ENCODE measurements around the gene PBX1. TPM values are rescaled to one million over a fixed set of nuclear protein-coding genes. Genes with fewer than 3 reads are reported as not detected.

Gene PBX1
- total RNA-seq, 1 experiment from 2014 or later: 9.8 TPM

GRCh38 chr1:164671323-164671965 is 112.5 kb downstream of the PBX1 start:
- peaks cover 14% of the 10 kb centered on the region for H3K4me1 ChIP-seq (ENCODE audit: insufficient read depth, low read length)
- intact Hi-C loops (cut with micrococcal nuclease): loop anchor here (10.0 kb wide), 1 partner anchor 63 kb away; no protein-coding TSS in a partner anchor
- H3K79me2 ChIP-seq (ENCODE audit: low read length): no peaks in the 10 kb centered on the region

GRCh38 chr1:164671966-164672571 is 113.1 kb downstream of the PBX1 start:
- H3K9me3 ChIP-seq (ENCODE audit: low read length): no peaks in the 10 kb centered on the region
- ChIA-PET CTCF (no interaction called here), POLR2A (ENCODE audit: unreplicated experiment) (no interaction called here)
- no peaks in the 10 kb centered on the region for H3F3A ChIP-seq (ENCODE audit: low read length, unreplicated experiment)
- H3K27me3 ChIP-seq (ENCODE audit: low read length): no peaks in the 10 kb centered on the region
- no peak overlapping the region for H3K4me3 ChIP-seq (ENCODE audit: low read length)
- TF ChIP-seq EZH2 (IDR thresholded peaks at IDR 0.05; ENCODE audit: low read length, unreplicated experiment): no peak
- no peak for TF ChIP-seq CTCF (conservative IDR thresholded peaks at IDR 0.05; ENCODE audit: low read depth, low read length)
- no peak for TF ChIP-seq EZH2phosphoT487 (IDR thresholded peaks at IDR 0.05; ENCODE audit: borderline replicate concordance, low read length)
- peaks cover 14% of the 10 kb centered on the region for H3K4me1 ChIP-seq (ENCODE audit: insufficient read depth, low read length)
- no peaks in the 10 kb centered on the region for H3K9me2 ChIP-seq (replicated peaks; ENCODE audit: low read length)
- no peaks in the 10 kb centered on the region for H3K36me3 ChIP-seq (ENCODE audit: low read depth, low read length)
- BruUV-seq (replicated peaks): no TSS peak
- H3K79me2 ChIP-seq (ENCODE audit: low read length): no peaks in the 10 kb centered on the region
- H3K4me2 ChIP-seq (ENCODE audit: low read length): no peak overlapping the region
- intact Hi-C loops (cut with micrococcal nuclease): loop anchor here (10.0 kb wide), 1 partner anchor 63 kb away; no protein-coding TSS in a partner anchor
- no peak overlapping the region for H2AFZ ChIP-seq (ENCODE audit: low read length)
- ATAC-seq (no peak), DNase-seq (no peak)
- H3K27ac ChIP-seq (ENCODE audit: low read length): no peak overlapping the region
- no peak overlapping the region for H3K9ac ChIP-seq (ENCODE audit: low read length)
- no peaks in the 10 kb centered on the region for H4K20me1 ChIP-seq (ENCODE audit: low read length)

More at GRCh38 chr1:164671323-164671965, 112.5 kb downstream of the PBX1 start:
- no peak overlapping the region for H3K9ac ChIP-seq (ENCODE audit: low read length)
- no peaks in the 10 kb centered on the region for H3F3A ChIP-seq (ENCODE audit: low read length, unreplicated experiment)
- no peak for ATAC-seq
- no peak overlapping the region for H2AFZ ChIP-seq (ENCODE audit: low read length)
- no peak overlapping the region for H3K4me3 ChIP-seq (ENCODE audit: low read length)
- no peaks in the 10 kb centered on the region for H3K36me3 ChIP-seq (ENCODE audit: low read depth, low read length)
- no peak for DNase-seq
- H3K27me3 ChIP-seq (ENCODE audit: low read length): no peaks in the 10 kb centered on the region
- TF ChIP-seq CTCF (conservative IDR thresholded peaks at IDR 0.05; ENCODE audit: low read depth, low read length) (no peak), EZH2phosphoT487 (IDR thresholded peaks at IDR 0.05; ENCODE audit: borderline replicate concordance, low read length) (no peak), EZH2 (IDR thresholded peaks at IDR 0.05; ENCODE audit: low read length, unreplicated experiment) (no peak)
- POLR2A ChIA-PET (ENCODE audit: unreplicated experiment): no interaction called here
- no peaks in the 10 kb centered on the region for H3K9me2 ChIP-seq (replicated peaks; ENCODE audit: low read length)
- no peaks in the 10 kb centered on the region for H4K20me1 ChIP-seq (ENCODE audit: low read length)
- CTCF ChIA-PET: no interaction called here
- no peak overlapping the region for H3K4me2 ChIP-seq (ENCODE audit: low read length)
- no peak overlapping the region for H3K27ac ChIP-seq (ENCODE audit: low read length)
- no peaks in the 10 kb centered on the region for H3K9me3 ChIP-seq (ENCODE audit: low read length)
- BruUV-seq (replicated peaks): no TSS peak

GRCh38 chr1:164672588-164672987 is 113.6 kb downstream of the PBX1 start:
- Histone ChIP-seq H2AFZ (ENCODE audit: low read length) (no peak overlapping the region), H3K27me3 (ENCODE audit: low read length) (no peaks in the 10 kb centered on the region), H3K79me2 (ENCODE audit: low read length) (no peaks in the 10 kb centered on the region), H4K20me1 (ENCODE audit: low read length) (no peaks in the 10 kb centered on the region), H3F3A (ENCODE audit: low read length, unreplicated experiment) (no peaks in the 10 kb centered on the region), H3K4me3 (ENCODE audit: low read length) (no peak overlapping the region), H3K9ac (ENCODE audit: low read length) (no peak overlapping the region), H3K4me2 (ENCODE audit: low read length) (no peak overlapping the region), H3K9me3 (ENCODE audit: low read length) (no peaks in the 10 kb centered on the region), H3K36me3 (ENCODE audit: low read depth, low read length) (no peaks in the 10 kb centered on the region), H3K4me1 (ENCODE audit: insufficient read depth, low read length) (peaks cover 14% of the 10 kb centered on the region), H3K9me2 (replicated peaks; ENCODE audit: low read length) (no peaks in the 10 kb centered on the region), H3K27ac (ENCODE audit: low read length) (no peak overlapping the region)
- intact Hi-C loops (cut with micrococcal nuclease): loop anchor here (10.0 kb wide), 1 partner anchor 62 kb away; no protein-coding TSS in a partner anchor
- POLR2A ChIA-PET (ENCODE audit: unreplicated experiment): no interaction called here
- no TSS peak for BruUV-seq (replicated peaks)
- CTCF ChIA-PET: interaction anchor here (0.6 kb wide), 2 partner anchors 101 to 115 kb away, joined by 3 read pairs; no protein-coding TSS in a partner anchor
- no peak for TF ChIP-seq EZH2 (IDR thresholded peaks at IDR 0.05; ENCODE audit: low read length, unreplicated experiment)
- TF ChIP-seq CTCF (conservative IDR thresholded peaks at IDR 0.05; ENCODE audit: low read depth, low read length): no peak
- TF ChIP-seq EZH2phosphoT487 (IDR thresholded peaks at IDR 0.05; ENCODE audit: borderline replicate concordance, low read length): no peak
- ATAC-seq (no peak), DNase-seq (no peak)
